Measurements from ENCODE around the gene RBM33.
"Not testable (repeated sequence)": the region's sequence is repeated elsewhere in the genome, so short reads cannot be mapped to it uniquely, and the experiment has no call there.

The RBM33 gene

DNA sequence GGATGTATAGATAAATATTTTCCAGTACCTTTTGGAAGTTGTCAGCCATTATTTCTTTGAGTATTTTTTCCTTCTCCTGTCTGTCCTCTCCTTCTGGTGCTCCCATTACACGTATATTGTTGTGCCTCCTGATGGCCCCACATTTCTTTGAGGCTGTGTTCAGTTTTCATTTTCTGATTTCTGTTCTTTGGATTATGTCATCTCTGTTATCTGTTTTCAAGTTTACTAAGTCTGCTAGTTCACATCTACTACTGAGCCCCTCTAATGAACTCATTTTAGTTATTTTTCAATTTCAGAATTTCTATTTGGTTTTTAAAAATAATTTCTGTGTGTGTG, 16.3 kb downstream of the RBM33 start:
- no peak for DNase-seq (ENCODE audit: low read depth, low spot score)

DNA sequence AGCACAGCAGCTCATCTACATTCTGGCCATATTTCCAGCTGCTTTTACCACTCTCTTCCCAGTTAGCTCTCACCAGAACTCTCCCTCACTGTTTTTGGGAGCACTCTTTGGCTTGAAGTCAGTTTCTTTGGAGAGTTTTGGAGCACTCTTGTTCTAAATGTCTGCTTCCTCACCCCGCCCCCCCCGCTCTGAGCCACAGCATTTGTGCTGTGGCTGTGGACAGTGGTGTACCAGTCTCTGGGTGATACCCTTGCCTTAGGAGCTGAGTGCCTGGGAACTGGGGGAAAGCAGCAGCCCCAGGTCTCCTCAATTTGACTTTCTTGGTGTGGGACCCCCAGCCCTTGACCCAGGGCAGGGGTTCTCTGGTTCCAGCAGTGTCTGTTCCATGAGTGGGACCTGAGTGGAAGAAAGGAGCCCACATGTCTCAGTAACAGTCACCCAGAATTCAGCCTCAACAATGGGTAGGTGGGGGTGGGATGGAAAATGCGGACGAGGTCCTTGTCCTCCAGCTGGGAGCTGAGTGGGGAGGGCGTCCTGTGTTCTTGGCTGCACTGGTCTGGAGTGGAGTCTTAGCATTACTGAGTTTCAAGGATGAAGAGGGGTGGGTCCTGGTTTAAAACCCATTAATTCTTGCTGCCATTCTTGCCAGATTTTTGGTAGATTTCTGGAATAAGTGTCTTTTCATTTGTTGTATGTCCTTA, 18.0 kb downstream of the RBM33 start:
- no peak for DNase-seq (ENCODE audit: low read depth, low spot score)

DNA sequence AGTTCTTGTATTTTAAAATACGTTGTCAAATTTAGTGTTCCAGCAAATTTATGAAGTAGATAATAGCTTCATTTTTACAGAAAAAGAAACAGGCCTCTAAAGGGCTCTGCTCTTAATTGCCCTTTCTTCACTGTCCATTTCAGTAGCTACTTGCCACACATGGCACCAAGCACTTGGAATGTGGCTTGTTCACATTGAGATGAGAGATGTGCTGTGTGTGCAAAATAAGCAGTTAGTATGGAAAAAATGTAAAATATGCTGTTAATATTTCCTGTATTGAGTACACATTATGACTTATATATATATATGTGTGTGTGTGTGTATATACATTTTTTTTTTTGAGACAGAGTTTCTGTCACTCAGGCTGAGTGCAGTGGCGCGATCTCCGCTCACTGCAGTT, 19.5 kb downstream of the RBM33 start:
- no peak for DNase-seq (ENCODE audit: low read depth, low spot score)

DNA sequence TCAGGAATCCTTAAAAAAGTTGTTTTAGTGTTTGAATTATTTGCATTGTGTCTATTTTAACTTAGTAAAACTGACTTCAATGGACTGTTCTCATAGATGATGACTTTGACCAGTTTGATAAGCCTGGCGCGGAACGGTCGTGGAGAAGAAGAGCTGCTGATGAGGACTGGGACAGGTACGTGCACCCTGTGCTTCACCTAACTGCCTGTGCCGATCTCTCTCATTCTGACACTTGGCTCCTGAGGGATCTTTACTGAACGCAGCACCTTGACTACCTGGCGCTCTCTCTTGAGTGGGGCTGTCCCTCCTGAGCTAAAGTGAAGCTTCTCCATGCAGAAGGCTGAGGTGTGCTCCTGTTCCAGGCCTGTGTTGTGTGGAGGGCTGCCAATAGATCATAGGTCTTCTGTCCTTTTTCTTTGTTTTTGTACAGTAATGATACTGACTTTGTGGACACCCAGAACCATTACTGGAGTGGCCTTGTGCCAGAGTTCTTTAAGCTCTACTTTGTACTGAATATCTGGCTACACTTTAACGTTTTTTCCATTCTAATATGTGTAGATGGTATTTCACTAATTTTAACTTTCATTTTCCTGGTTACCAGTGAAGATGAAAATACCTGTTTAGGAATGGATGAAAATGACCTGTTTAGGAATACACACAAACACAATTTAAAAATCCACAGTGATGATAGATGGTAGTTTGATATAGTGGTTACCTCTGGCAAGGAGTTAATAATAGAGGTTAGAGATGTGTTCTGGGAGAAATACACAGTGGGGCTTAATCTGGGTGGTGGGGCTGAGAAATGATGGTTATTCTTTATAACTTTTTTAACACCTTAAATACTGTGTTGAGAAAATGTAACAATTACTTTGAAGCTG, 20.9 kb downstream of the RBM33 start:
- no peak for DNase-seq (ENCODE audit: low read depth, low spot score)

DNA sequence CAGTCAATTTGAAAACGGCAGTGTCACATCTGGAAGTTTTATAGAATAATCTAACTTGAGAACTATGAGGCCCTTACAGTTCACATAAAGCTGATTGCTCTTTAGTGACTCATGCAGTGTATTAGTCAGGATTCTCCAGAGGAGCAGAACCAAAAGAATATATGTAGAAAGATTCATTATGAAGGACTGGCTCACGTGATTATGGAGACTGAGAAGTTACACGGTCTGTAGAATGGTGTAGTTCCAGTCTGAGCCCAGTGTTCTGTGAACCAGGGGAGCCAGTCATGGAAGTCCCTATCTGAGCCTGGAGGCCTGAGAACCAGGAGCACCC, 21.5 kb downstream of the RBM33 start:
- no peak for DNase-seq (ENCODE audit: low read depth, low spot score)

DNA sequence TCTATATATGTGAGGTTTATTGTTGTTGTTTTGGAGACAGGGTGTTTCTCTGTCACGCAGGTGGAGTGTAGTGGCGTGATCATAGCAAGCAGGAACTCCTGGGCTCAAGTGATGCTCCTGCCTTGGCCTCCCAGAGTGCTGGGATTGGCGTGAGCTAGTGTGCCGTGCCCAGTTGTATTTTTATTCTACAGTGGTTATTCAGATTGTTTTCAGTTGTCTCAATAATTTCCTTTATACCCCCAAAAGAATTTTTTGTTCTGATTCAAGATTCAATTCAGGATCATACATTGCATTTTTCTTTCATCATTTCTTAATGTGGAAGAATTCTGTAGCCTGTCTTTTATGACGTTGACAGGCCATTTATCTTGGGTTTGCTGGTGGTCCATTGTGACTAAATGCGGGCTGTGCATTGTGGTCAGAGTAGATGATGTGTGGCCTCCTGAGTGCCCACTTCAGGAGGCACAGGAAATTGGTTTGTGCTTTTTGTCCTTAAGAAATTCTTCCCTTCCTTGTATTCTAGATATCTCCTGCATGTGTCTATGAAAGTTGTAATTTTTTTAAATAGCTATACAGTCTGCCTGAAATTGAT, 22.9 kb downstream of the RBM33 start:
- no peak for DNase-seq (ENCODE audit: low read depth, low spot score)

DNA sequence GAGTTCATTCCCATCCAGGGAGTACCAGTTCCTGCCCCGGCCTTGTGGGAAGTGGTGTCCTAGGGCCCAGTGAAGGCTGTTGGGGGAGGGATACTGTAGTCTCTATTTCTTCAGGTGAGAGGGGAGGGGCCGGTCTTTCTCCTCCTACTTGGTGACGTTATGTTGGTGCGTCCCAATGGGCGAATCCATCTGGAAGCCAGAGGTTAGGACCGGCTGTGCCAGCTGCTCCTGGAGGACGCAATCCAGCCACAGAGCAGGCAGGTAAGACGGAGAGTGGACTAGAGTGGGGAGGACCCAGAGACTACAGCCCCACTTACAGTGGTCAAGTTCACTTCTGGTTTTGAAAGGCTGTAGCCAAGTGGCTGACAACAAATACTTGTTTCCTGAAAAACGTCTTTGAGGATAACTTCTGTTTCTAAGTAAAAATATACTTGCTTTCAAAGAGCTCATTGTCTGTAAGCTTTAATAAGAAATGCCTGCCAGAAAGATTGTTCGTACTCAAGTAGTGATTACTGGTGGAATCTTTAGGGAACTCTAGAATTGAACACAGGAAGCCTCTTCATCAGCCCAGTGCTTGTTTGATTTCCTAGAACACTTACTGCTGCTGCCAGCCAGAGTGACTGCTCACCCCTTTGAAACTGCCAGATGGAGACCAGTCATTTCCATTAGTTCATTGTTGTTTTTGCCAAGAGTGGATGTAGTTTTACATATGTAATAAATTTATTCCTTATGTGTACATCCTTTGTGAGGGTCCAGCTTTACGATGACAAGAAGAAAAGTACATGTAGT, 25.4 kb downstream of the RBM33 start:
- no peak for DNase-seq (ENCODE audit: low read depth, low spot score)

DNA sequence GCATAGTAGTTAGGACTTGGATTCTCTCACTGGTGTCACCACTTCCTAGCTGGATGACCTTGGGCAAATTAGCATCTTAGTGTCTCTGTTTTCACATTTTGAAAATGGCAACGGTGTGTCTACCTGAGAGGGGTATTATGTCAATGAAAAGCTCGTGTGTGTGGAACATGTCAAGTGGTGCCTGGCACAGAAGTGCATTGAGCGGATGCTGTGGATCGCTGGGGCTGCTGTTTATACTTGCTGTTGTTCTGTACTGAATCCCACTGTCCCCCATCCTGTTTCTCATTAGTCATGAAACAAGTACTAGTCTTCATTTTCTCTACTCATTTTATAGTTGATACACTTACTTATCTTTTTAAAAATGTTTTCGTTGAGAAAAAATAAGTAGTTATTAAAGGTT, 26.1 kb downstream of the RBM33 start:
- no peak for DNase-seq (ENCODE audit: low read depth, low spot score)

DNA sequence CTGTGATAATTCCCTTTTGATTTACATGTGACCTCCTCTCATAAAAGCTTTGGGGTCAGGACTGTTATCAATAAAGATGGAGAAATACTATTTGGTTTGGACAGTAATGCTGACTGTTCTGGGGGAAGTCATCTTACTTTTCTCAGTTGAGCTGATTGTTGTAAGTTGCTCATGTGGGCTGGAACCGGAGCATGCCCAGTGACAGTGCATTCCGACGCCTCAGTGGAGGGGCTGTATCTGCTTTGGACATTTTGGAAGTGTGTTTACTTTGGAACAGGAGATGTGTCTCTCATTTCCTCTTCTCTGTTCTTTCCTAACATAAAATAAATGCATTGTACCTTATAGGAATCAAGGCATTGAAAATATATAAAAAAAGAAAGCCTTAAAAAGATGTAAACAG, 30.1 kb downstream of the RBM33 start:
- DNase-seq (ENCODE audit: low read depth, low spot score): no peak

DNA sequence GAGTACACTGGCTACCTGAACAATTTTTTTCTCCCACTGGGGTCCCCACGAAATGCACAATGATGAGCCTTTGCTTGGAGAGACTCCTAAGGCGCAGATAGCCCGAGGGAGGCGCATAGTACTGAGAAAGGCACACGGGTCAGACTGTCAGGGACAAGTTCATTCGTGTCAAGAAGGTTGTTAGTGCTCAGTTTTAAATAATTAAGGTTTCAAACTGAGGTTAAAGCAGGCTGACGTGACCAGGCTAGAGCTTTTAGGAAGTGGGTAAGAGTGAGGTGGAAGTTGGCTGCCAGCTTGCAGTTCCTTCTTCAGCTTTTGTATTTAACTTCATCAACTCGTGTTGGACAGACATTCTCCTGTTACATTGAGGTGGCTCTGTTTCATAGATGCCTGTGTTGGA, 31.6 kb downstream of the RBM33 start:
- no peak for DNase-seq (ENCODE audit: low read depth, low spot score)

DNA sequence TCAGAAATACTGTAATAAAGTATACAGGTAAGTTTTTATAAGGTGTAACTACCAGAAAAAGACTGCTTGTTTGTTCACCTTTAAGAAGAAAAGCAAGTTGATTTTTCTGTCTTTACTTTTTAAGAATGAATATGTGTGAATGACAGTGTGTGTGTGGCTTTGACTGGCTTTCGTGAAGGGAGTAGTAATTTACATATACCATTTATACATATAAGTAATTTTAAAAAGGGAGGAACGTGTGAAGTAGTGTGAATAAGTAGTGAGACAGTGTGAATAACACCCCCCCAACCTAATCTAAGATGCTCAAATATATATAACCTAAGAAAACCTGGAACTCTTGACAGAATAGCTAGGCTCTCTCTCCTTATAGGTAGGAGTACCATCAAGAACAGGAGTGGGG, 33.2 kb downstream of the RBM33 start:
- no peak for DNase-seq (ENCODE audit: low read depth, low spot score)

DNA sequence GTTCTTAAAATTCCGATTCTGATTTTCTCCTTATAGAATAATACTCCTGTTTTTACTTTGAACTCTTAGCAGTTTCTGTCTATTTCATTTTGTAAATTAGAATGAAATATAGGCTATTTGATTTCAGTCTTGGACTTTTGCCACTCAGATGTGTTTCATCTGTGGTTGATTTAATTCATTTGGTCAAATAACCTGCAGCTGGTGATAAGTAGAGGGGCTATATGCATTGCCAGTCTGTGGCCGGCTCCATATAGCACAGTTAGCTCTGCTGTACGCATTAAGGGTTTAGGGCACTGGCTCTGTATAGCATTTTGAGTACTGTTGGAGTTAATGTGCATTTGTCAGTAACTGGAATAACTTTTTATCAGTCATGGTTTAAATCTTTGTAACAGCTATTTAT, 35.7 kb downstream of the RBM33 start:
- no peak for DNase-seq (ENCODE audit: low read depth, low spot score)

DNA sequence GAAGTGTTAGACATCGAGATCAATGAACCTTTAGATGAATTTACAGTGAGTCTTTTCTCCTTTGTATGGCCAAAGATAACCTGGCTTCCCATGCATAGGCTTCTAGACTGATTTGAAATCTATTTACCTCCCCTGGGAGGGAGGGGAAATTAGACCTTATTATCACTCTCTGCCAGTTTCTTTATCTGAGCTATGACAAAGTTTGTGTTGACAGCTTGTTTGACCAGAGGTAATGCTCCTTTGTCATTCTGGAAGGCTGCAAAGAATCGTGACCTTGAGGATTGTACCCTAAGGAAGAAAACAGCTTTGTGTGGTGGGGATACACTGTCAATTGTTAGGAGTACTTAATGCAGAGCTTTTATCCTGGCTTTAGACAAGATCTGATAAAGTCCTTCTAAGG, 36.4 kb downstream of the RBM33 start:
- DNase-seq (ENCODE audit: low read depth, low spot score): no peak

DNA sequence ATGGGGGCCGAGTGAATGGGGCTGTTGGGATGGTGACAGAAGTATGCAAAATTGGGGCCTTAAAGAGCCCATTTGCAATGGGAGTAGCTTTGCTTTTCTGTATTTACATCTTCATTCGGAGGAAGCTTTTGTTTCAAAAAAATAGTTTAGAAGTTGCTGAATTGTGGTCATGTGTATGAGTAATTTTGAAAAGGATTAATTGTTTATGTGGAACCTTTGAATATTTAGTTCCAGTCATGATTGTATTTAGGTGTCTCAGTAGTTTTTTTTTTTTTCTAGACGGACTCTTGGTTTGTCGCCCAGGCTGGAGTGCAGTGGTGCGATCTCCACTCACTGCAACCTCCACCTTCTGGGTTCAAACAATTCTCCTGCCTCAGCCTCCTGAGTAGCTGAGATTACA, 37.2 kb downstream of the RBM33 start:
- no peak for DNase-seq (ENCODE audit: low read depth, low spot score)

DNA sequence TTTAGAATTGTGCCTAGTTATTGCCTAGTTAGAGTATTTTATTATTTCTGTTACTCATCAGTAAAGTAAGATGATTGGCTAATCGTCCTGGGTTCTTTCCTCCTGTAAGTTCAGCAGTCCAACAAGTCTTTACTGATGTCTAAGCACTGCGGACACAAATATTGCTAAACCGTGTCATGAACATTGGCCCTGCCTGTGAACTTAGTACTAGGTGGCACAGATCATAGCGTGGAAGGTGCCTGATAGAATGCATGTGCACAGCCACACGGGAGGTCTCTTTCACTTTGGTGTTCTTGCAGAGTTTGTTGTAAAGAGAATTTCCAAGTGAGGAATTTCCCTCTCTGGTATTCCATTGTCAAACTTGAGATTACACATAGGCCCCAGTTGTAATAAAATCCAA, 38.0 kb downstream of the RBM33 start:
- DNase-seq (ENCODE audit: low read depth, low spot score): no peak

DNA sequence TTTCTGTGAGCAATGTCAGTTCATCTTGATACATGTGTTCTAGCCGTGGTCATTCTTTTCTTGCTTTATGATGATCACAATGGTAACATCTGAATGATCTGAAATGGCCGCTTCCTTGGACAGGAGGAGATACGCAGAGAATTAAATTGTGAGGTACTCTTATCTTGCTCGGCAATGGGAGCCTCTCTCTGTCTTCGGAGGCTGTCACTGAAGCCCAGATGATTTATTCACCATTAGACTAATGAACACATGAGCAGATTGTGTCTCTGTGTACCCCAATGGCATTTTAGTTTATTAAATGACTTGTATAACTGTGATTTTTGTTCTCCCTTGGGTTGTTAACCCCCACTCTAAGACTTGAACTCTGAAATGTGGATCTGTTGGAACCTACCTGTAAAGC, 38.6 kb downstream of the RBM33 start:
- DNase-seq (ENCODE audit: low read depth, low spot score): no peak

DNA sequence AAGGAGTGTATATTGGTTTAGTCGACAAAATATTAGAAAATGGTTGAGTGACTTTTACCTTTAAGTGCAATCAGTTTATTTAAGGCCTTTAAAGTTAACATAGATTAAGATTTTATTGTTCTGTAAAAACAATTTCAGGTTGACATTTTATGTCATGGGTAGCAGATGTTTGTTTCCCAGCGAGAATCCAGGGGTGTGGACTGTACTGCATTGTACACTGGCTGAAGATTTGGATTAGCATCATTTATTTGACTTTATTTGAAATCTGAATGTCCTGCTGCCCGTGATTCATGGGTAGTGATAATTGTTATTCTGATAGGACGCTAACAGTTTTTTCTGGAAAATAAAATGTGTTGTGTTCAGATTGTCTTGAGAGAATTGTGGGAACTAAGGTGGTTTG, 39.3 kb downstream of the RBM33 start:
- no peak for DNase-seq (ENCODE audit: low read depth, low spot score)

DNA sequence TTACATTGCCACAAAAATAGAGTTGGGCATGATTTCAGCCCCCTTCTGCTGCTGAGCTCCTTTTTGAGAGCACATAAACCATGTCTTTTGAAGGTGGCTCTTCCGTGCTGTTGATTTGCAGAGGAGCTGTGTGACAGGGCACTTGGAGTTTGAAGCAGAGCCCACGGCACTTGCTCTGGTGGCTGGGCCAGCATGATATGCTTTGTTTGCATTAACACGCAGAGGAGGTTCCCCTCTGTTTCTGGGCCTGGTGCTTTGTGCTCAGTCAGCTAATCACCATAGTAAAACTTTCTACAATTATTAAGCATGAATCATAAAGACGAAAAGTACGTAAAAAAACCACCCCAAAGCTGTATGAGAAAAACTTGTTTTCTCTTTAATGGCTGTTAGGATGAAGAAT, 40.1 kb downstream of the RBM33 start:
- no peak for DNase-seq (ENCODE audit: low read depth, low spot score)

DNA sequence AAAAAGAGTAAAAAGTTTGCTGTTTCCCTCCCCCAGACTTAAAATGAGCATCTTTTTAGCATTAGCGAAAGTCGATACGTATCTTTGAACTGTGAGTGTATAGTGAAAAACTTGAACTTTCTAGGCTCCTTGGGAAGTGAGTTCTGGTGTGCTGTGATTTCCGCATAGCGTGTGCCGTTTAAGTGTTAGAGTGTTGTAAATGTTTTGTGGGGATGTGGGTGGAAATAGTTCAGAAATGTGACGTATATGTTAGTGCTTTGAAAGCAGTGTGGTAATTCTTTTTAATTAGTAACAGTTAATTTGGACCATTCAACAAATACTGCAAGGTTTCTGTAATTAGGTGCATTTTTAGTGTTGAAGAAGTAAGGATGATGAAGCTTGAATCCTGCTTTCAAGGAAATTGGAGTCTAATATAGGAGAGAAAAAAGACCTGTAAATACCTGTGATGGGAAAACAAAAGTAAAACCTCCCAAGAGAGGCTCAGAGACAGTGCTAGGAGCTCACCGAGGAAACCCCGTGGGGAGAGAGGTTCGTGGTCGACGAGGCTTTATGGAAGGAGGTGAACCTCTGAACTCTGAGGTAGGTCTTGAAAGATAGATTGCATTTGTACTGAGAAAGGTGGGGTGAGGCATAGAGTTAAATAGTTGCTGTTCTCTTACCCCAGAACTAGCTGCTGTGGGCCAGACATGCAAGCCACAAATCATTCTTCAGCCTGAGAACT, 40.8 kb downstream of the RBM33 start:
- no peak for DNase-seq (ENCODE audit: low read depth, low spot score)

DNA sequence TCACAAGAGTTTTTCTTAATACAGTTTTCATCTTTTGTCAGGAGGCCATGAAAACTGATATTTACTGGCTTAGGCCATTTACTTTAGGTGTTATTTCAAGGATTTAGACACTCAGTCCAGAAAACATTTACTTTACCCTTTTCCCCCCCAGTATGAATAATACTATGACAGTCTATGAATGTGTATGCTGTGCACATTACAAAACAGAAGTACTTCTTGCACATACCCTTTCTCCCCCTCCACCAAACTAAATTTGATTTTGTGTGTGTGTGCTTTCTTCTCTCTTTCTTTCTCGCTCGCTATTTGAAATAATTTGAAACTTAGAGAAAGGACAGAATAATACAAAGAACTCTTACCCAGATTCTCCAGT, 41.3 kb downstream of the RBM33 start:
- no peak for DNase-seq (ENCODE audit: low read depth, low spot score)

DNA sequence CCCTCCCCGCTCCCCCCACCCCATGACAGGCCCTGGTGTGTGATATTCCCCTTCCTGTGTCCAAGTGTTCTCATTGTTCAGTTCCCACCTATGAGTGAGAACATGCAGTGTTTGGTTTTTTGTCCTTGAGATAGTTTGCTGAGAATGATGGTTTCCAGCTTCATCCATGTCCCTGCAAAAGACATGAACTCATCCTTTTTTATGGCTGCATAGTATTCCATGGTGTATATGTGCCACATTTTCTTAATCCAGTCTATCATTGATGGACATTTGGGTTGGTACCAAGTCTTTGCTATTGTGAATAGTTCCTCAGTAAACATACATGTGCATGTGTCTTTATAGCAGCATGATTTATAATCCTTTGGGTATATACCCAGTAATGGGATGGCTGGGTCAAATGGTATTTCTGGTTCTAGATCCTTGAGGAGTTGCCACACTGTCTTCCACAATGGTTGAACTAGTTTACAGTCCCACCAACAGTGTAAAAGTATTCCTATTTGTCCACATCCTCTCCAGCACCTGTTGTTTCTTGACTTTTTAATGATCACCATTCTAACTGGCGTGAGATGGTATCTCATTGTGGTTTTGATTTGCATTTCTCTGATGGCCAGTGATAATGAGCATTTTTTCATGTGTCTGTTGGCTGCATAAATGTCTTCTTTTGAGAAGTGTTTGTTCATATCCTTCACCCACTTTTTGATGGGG, 42.3 kb downstream of the RBM33 start:
- not testable (repeated sequence) for DNase-seq (ENCODE audit: low read depth, low spot score)

Measured in smooth muscle cell of the brain vasculature (primary cell).